Skin of body (tissue), 2 donors: ENCODE data around the gene SKAP1. TPM values are rescaled to one million over a fixed set of nuclear protein-coding genes. Genes with fewer than 3 reads are reported as not detected.
A peak's percentile ranks its signal among the peaks of the same experiment; 100 is the strongest.

Experiments
- DNase-seq: peaks from one replicate; lab custom pipeline; 2025; lab: John Stamatoyannopoulos, UW
- total RNA-seq: library from RNA; depleted of rRNA; stranded (reverse); fragments of >200 nt; gene quantifications from one replicate; pipeline ENCODE4 v1.2.3, GENCODE V29; 2014

SKAP1 gene
- total RNA-seq = 0.89 TPM

GRCh38 chr17:48429638-48430586 lies at the start of gene SKAP1:
Gene SKAP1 (minus strand): TSS chr17:48430214.
- no peak for DNase-seq

GRCh38 chr17:48479014-48479402 lies 49.0 kb upstream of the SKAP1 start:
- no peak for DNase-seq

- DNase-seq = no peak
These were observed 48.4 kb upstream of the SKAP1 start for GRCh38 chr17:48478224-48479013.

GRCh38 chr17:48477221-48477620 lies 47.2 kb upstream of the SKAP1 start:
- DNase-seq = no peak

GRCh38 chr17:48472411-48473281 lies 42.6 kb upstream of the SKAP1 start:
- no peak for DNase-seq

GRCh38 chr17:48471817-48472410 lies 41.9 kb upstream of the SKAP1 start:
- DNase-seq = no peak

GRCh38 chr17:48470388-48471034 lies 40.5 kb upstream of the SKAP1 start:
- peak; percentile 42 for DNase-seq

- no peak for DNase-seq
These were observed 39.2 kb upstream of the SKAP1 start for GRCh38 chr17:48469227-48469626.

- DNase-seq = no peak
These were observed 38.3 kb upstream of the SKAP1 start for GRCh38 chr17:48468299-48468698.

GRCh38 chr17:48465884-48466283 lies 35.9 kb upstream of the SKAP1 start:
- DNase-seq = no peak

GRCh38 chr17:48463526-48463925 lies 33.5 kb upstream of the SKAP1 start:
- peak; percentile 85 for DNase-seq

GRCh38 chr17:48462946-48463345 lies 32.9 kb upstream of the SKAP1 start:
- DNase-seq = no peak

GRCh38 chr17:48460052-48460451 lies 30.0 kb upstream of the SKAP1 start:
- DNase-seq = no peak

- DNase-seq = no peak
These were observed 29.2 kb upstream of the SKAP1 start for GRCh38 chr17:48459070-48459844.

- DNase-seq = no peak
These were observed 27.2 kb upstream of the SKAP1 start for GRCh38 chr17:48457080-48457836.

- no peak for DNase-seq
These were observed 26.6 kb upstream of the SKAP1 start for GRCh38 chr17:48456589-48456988.

GRCh38 chr17:48455791-48456190 lies 25.8 kb upstream of the SKAP1 start:
- no peak for DNase-seq

- DNase-seq = no peak
These were observed 23.4 kb upstream of the SKAP1 start for GRCh38 chr17:48453447-48453846.

GRCh38 chr17:48451489-48451888 lies 21.5 kb upstream of the SKAP1 start:
- DNase-seq = no peak
